HepG2 (cell line): ENCODE data around the gene FBXL22. TPM values are rescaled to one million over a fixed set of nuclear protein-coding genes. Genes with fewer than 3 reads are reported as not detected.

Experiments
- CBFB ChIP-seq: sonication (generic); formaldehyde crosslinking; IDR thresholded peaks from 2 replicates; pipeline ENCODE4 v1.4.0; 2020; ENCODE audit warnings: missing genetic modification reagents
- CHCHD3 ChIP-seq: sonication (generic); formaldehyde crosslinking; IDR thresholded peaks from 2 replicates; pipeline ENCODE4 v1.8.0; 2022; ENCODE audit warnings: mild to moderate bottlenecking, missing genetic modification reagents, moderate library complexity
- E2F1 ChIP-seq: sonication (generic); formaldehyde crosslinking; IDR thresholded peaks from 2 replicates; pipeline ENCODE4 v1.5.0; 2020; ENCODE audit warnings: missing genetic modification reagents
- FOXA3 ChIP-seq: IDR thresholded peaks from 2 replicates; pipeline ENCODE4 v1.6.1; 2016; ENCODE audit warnings: missing genetic modification reagents, missing compliant biosample characterization
- GPBP1L1 ChIP-seq: sonication (generic); formaldehyde crosslinking; IDR thresholded peaks from 2 replicates; pipeline ENCODE4 v1.5.0; 2020; ENCODE audit warnings: mild to moderate bottlenecking, missing genetic modification reagents
- HOXD1 ChIP-seq: sonication (generic); formaldehyde crosslinking; IDR thresholded peaks from 2 replicates; pipeline ENCODE4 v1.5.0; 2020; ENCODE audit warnings: missing genetic modification reagents
- KLF15 ChIP-seq: sonication (generic); formaldehyde crosslinking; IDR thresholded peaks from 2 replicates; pipeline ENCODE4 v1.8.1; 2023; ENCODE audit warnings: borderline replicate concordance, mild to moderate bottlenecking, inconsistent platforms, missing genetic modification reagents, mixed read lengths
- MIER2 ChIP-seq: IDR thresholded peaks from 2 replicates; pipeline ENCODE4 v1.6.1; 2016; ENCODE audit warnings: missing biosample characterization, missing genetic modification reagents
- MIER3 ChIP-seq: IDR thresholded peaks from 2 replicates; pipeline ENCODE4 v1.6.1; 2016; ENCODE audit warnings: missing compliant biosample characterization, borderline replicate concordance
- MZF1 ChIP-seq: sonication (generic); formaldehyde crosslinking; IDR thresholded peaks from 2 replicates; pipeline ENCODE4 v1.8.1; 2023; ENCODE audit warnings: mild to moderate bottlenecking, missing genetic modification reagents, borderline replicate concordance
- NR0B2 ChIP-seq: sonication (generic); formaldehyde crosslinking; IDR thresholded peaks from 2 replicates; pipeline ENCODE4 v1.4.0; 2020; ENCODE audit warnings: mild to moderate bottlenecking, missing genetic modification reagents
- PHF20 ChIP-seq: sonication (generic); formaldehyde crosslinking; IDR thresholded peaks from 2 replicates; pipeline ENCODE4 v1.5.0; 2020; ENCODE audit warnings: mild to moderate bottlenecking, missing genetic modification reagents
- PRDM4 ChIP-seq: sonication (generic); formaldehyde crosslinking; IDR thresholded peaks from 2 replicates; pipeline ENCODE4 v1.9.0; 2021; ENCODE audit warnings: missing genetic modification reagents, borderline replicate concordance
- TBP ChIP-seq: sonication (generic); formaldehyde crosslinking; IDR thresholded peaks from 2 replicates; pipeline ENCODE4 v1.5.0; 2020; ENCODE audit warnings: missing genetic modification reagents
- YEATS4 ChIP-seq: sonication (generic); formaldehyde crosslinking; IDR thresholded peaks from 2 replicates; pipeline ENCODE4 v1.4.0; 2020; ENCODE audit warnings: missing genetic modification reagents, borderline replicate concordance
- ZC3H4 ChIP-seq: sonication (generic); formaldehyde crosslinking; IDR thresholded peaks from 2 replicates; pipeline ENCODE4 v1.4.0; 2020; ENCODE audit warnings: missing genetic modification reagents, borderline replicate concordance
- ZFX ChIP-seq: sonication (generic); formaldehyde crosslinking; IDR thresholded peaks from 2 replicates; pipeline ENCODE4 v1.4.0; 2020; ENCODE audit warnings: mild to moderate bottlenecking, low read depth, missing genetic modification reagents, moderate library complexity
- ZNF264 ChIP-seq: sonication (generic); formaldehyde crosslinking; IDR thresholded peaks from 2 replicates; pipeline ENCODE4 v1.4.0; 2020; ENCODE audit warnings: missing genetic modification reagents
- ZNF274 ChIP-seq: sonication (generic); formaldehyde crosslinking; IDR thresholded peaks from 2 replicates; pipeline ENCODE4 v1.5.1; 2020; ENCODE audit warnings: mild to moderate bottlenecking, missing genetic modification reagents
- ZNF468 ChIP-seq: sonication (generic); formaldehyde crosslinking; IDR thresholded peaks from 2 replicates; pipeline ENCODE4 v1.8.0; 2022; ENCODE audit warnings: mild to moderate bottlenecking, moderate library complexity, missing genetic modification reagents
- ZNF556 ChIP-seq: sonication (generic); formaldehyde crosslinking; IDR thresholded peaks from 2 replicates; pipeline ENCODE4 v1.4.0; 2020; ENCODE audit warnings: mild to moderate bottlenecking, missing genetic modification reagents, borderline replicate concordance
- ZNF703 ChIP-seq: sonication (generic); formaldehyde crosslinking; IDR thresholded peaks from 2 replicates; pipeline ENCODE4 v1.5.1; 2020; ENCODE audit warnings: missing genetic modification reagents, mild to moderate bottlenecking, moderate library complexity, borderline replicate concordance
- ZNF788 ChIP-seq: sonication (generic); formaldehyde crosslinking; IDR thresholded peaks from 2 replicates; pipeline ENCODE4 v1.5.0; 2020; ENCODE audit warnings: mild to moderate bottlenecking, missing genetic modification reagents, borderline replicate concordance
- polyA plus RNA-seq, 8 experiments: library from polyadenylated mRNA; depleted of rRNA in 3 of 8; stranded (reverse) in 7 of 8; unstranded in 1 of 8; fragments of >200 nt; fragmentation: Illumina TruSeq in 4 of 8; extraction: Trizol in 4 of 8; gene quantifications; 2 replicates each; pipeline versions ENCODE4 v1.2.1 to v1.2.3, GENCODE V29; 2011 to 2016; ENCODE audit warnings: low read depth in 4 of 8, missing spikeins in 1 of 8, mixed read lengths in 1 of 8; ENCODE audit not compliant: insufficient read depth in 1 of 8
- total RNA-seq, 5 experiments: library from RNA; depleted of rRNA; stranded (reverse); fragments of >200 nt; fragmentation: Illumina TruSeq; extraction: Trizol; gene quantifications; 2 replicates each; pipeline ENCODE4 v1.2.3, GENCODE V29; 2016; ENCODE audit warnings: low read depth in 1 of 5

FBXL22 gene
- total and polyA plus RNA-seq, 2 of the 13 experiments (the other 11 are each of a cell fraction or from before 2014, with no cell fraction given), result 0.15 to 0.33 TPM

- no peak for TF ChIP-seq MZF1 (CRISPR knock-in tag)
- peak; percentile 87; the same call in 1 of the 2 replicates for TF ChIP-seq YEATS4
- no peak for TF ChIP-seq ZC3H4 (CRISPR knock-in tag)
- TF ChIP-seq ZNF556 (CRISPR knock-in tag), result no peak; the same call in 1 of the 2 replicates
- no peak for TF ChIP-seq CHCHD3 (CRISPR knock-in tag)
- no peak for TF ChIP-seq ZNF264 (CRISPR knock-in tag)
- peak; percentile 85 for TF ChIP-seq E2F1 (CRISPR knock-in tag)
- TF ChIP-seq FOXA3, result no peak; the same call in none of the 2 replicates
- peak; percentile 56; the same call in 1 of the 2 replicates for TF ChIP-seq ZNF274 (CRISPR knock-in tag)
- TF ChIP-seq GPBP1L1 (CRISPR knock-in tag), result no peak
- no peak; the same call in 1 of the 2 replicates for TF ChIP-seq MIER3 (CRISPR knock-in tag)
- no peak for TF ChIP-seq TBP (CRISPR knock-in tag)
- no peak for TF ChIP-seq MIER2 (CRISPR knock-in tag)
- TF ChIP-seq ZNF468 (CRISPR knock-in tag), result no peak
- TF ChIP-seq CBFB (CRISPR knock-in tag), result 0 out of 2 replicates have a peak, but pooled peaks have one; percentile 14
- TF ChIP-seq PRDM4 (CRISPR knock-in tag), result 0 out of 2 replicates have a peak, but pooled peaks have one; percentile 34
- TF ChIP-seq ZNF788 (CRISPR knock-in tag), result no peak; the same call in 1 of the 2 replicates
- peak; percentile 87 for TF ChIP-seq HOXD1 (CRISPR knock-in tag)
- TF ChIP-seq ZNF703 (CRISPR knock-in tag), result no peak
- peak; percentile 73 for TF ChIP-seq ZFX
- TF ChIP-seq PHF20, result peak; percentile 35; the same call in 1 of the 2 replicates
- TF ChIP-seq NR0B2 (CRISPR knock-in tag), result peak; percentile 58; the same call in 1 of the 2 replicates
- TF ChIP-seq KLF15 (CRISPR knock-in tag), result no peak
Measured at GRCh38 chr15:63600616-63601025, 3.4 kb downstream of the FBXL22 start (continued).
